Activated CD8-positive, alpha-beta T cell treated with anti-CD3 and anti-CD28 coated beads for 36 hours (primary cell): ENCODE results near the gene ZNF524. TPM values are rescaled to one million over a fixed set of nuclear protein-coding genes. Genes with fewer than 3 reads are reported as not detected.

Experiments used
- ATAC-seq: fragments of 200-7000 bp; cut with Tn5 transposase; one replicate; pipeline ENCODE4 v1.10.0; 2021; ENCODE audit warnings: mild to moderate bottlenecking, moderate library complexity
- CTCF ChIA-PET: fragments of 350-600 bp; sonication (Branson Sonifier 250); formaldehyde crosslinking; loops from one replicate; lab custom pipeline; 2021; ENCODE audit warnings: antibody characterized with exemption; lab: Charles Lee
- POLR2A ChIA-PET: fragments of 350-600 bp; sonication (Branson Sonifier 250); formaldehyde crosslinking; loops from one replicate; lab custom pipeline; 2021; ENCODE audit warnings: antibody characterized with exemption; lab: Charles Lee
- DNase-seq: peaks from one replicate; pipeline ENCODE4 v3.0.0-alpha.2; 2020
- H3K27ac Mint-ChIP-seq: one replicate; pipeline ENCODE4 v1.8.0; 2021; ENCODE audit warnings: mild to moderate bottlenecking, mixed read lengths
- H3K27me3 Mint-ChIP-seq: one replicate; pipeline ENCODE4 v1.8.0; 2021; ENCODE audit warnings: mixed read lengths
- H3K36me3 Mint-ChIP-seq: one replicate; pipeline ENCODE4 v1.8.0; 2021; ENCODE audit warnings: low read depth, mixed read lengths
- H3K4me1 Mint-ChIP-seq: one replicate; pipeline ENCODE4 v1.8.0; 2021; ENCODE audit warnings: low read depth, mixed read lengths
- H3K4me3 Mint-ChIP-seq: one replicate; pipeline ENCODE4 v1.8.0; 2021; ENCODE audit warnings: mild to moderate bottlenecking, moderate library complexity, mixed read lengths
- H3K9me3 Mint-ChIP-seq: one replicate; pipeline ENCODE4 v1.8.0; 2021; ENCODE audit warnings: mixed read lengths
- CTCF ChIP-seq: fragments of 200-600 bp; IDR thresholded peaks from one replicate; pipeline ENCODE4 v1.8.0; 2022; ENCODE audit warnings: antibody characterized with exemption, mild to moderate bottlenecking
- intact Hi-C: fragments of 100-400 bp; cut with micrococcal nuclease; formaldehyde crosslinking; loops from one replicate; pipeline ENCODE4 v1.10.0; 2022
- total RNA-seq, 2 experiments: library from RNA; stranded (reverse); gene quantifications; one replicate each; pipeline ENCODE4 v1.2.3, GENCODE V29; 2021

The ZNF524 gene
- total RNA-seq, 2 experiments from 2014 or later = 11.0 to 12.3 TPM

GRCh38 chr19:55644842-55645511 is 44.9 kb downstream of the ZNF524 start:
- H3K27me3 Mint-ChIP-seq = no peaks in the 10 kb centered on the region
- H3K27ac Mint-ChIP-seq = peak overlapping the region; percentile 96
- ATAC-seq = no peak
- H3K4me3 Mint-ChIP-seq = peak overlapping the region; percentile 82
- no peaks in the 10 kb centered on the region for H3K9me3 Mint-ChIP-seq
- peaks cover 41% of the 10 kb centered on the region for H3K36me3 Mint-ChIP-seq
- DNase-seq = no peak
- TF ChIP-seq CTCF = no peak
- CTCF ChIA-PET = interaction anchor here (1.2 to 2.6 kb wide), 3 partner anchors 8 to 12 kb away, joined by 4 to 7 read pairs (median 4); no protein-coding TSS in a partner anchor
- H3K4me1 Mint-ChIP-seq = peaks cover 49% of the 10 kb centered on the region
- intact Hi-C loops = no loop called here
- POLR2A ChIA-PET = interaction anchor here (0.7 to 3.2 kb wide), 4 partner anchors 8 to 10 kb away, joined by 3 to 12 read pairs (median 4); partner anchors contain the start of gene U2AF2

GRCh38 chr19:55645512-55645881 is 45.4 kb downstream of the ZNF524 start:
- no peak for TF ChIP-seq CTCF
- H3K27me3 Mint-ChIP-seq = no peaks in the 10 kb centered on the region
- H3K4me1 Mint-ChIP-seq = peaks cover 51% of the 10 kb centered on the region
- H3K36me3 Mint-ChIP-seq = peaks cover 36% of the 10 kb centered on the region
- no peak for ATAC-seq
- peak overlapping the region; percentile 82 for H3K4me3 Mint-ChIP-seq
- POLR2A ChIA-PET = interaction anchor here (0.7 to 1.8 kb wide), 2 partner anchors 8 to 9 kb away, joined by 3 to 4 read pairs; partner anchors contain the start of gene U2AF2
- CTCF ChIA-PET = interaction anchor here (1.2 to 5.2 kb wide), 4 partner anchors 7 to 13 kb away, joined by 4 to 36 read pairs (median 6); no protein-coding TSS in a partner anchor
- intact Hi-C loops = no loop called here
- H3K27ac Mint-ChIP-seq = peak overlapping the region; percentile 61
- no peaks in the 10 kb centered on the region for H3K9me3 Mint-ChIP-seq
- no peak for DNase-seq

- CTCF ChIA-PET = interaction anchor here (0.9 to 5.2 kb wide), 5 partner anchors 10 to 180 kb away, joined by 3 to 36 read pairs (median 4); no protein-coding TSS in a partner anchor
- H3K9me3 Mint-ChIP-seq = no peaks in the 10 kb centered on the region
- POLR2A ChIA-PET = interaction anchor here (0.8 to 3.0 kb wide), 7 partner anchors 11 to 160 kb away, joined by 4 to 9 read pairs (median 5); partner anchors contain the start of genes FIZ1, ZNF524 and ZNF784
- peaks cover 42% of the 10 kb centered on the region for H3K36me3 Mint-ChIP-seq
- H3K4me1 Mint-ChIP-seq = peaks cover 58% of the 10 kb centered on the region
- H3K27me3 Mint-ChIP-seq = no peaks in the 10 kb centered on the region
- no peak for DNase-seq
- TF ChIP-seq CTCF = no peak
- intact Hi-C loops = no loop called here
- H3K27ac Mint-ChIP-seq = peak overlapping the region; percentile 90
- ATAC-seq = no peak
- H3K4me3 Mint-ChIP-seq = peak overlapping the region; percentile 79
These were observed 47.0 kb downstream of the ZNF524 start for GRCh38 chr19:55646889-55647731.

- CTCF ChIA-PET = interaction anchor here (0.9 to 5.2 kb wide), 5 partner anchors 11 to 181 kb away, joined by 3 to 36 read pairs (median 4); no protein-coding TSS in a partner anchor
- no peak for TF ChIP-seq CTCF
- POLR2A ChIA-PET = interaction anchor here (0.9 to 3.0 kb wide), 6 partner anchors 10 to 161 kb away, joined by 5 to 9 read pairs (median 5); partner anchors contain the start of genes FIZ1, ZNF524 and ZNF784
- Mint-ChIP-seq H3K4me3 (peak within 1 kb of the TSS; percentile 79), H3K27me3 (no peaks in the 10 kb centered on the region), H3K9me3 (no peaks in the 10 kb centered on the region), H3K27ac (peak within 1 kb of the TSS; percentile 90), H3K36me3 (peaks cover 44% of the 10 kb centered on the region), H3K4me1 (peaks cover 59% of the 10 kb centered on the region)
- ATAC-seq (no peak), DNase-seq (peak; percentile 49)
- intact Hi-C loops = no loop called here
These were observed 47.9 kb downstream of the ZNF524 start, which contains the start of gene CCDC106 for GRCh38 chr19:55647732-55648584. Gene CCDC106, plus strand, starts transcription at chr19:55648212. Its CDS starts 835 bp downstream, at chr19:55649047.
